ENCODE results near the gene GP9. TPM values are rescaled to one million over a fixed set of nuclear protein-coding genes. Genes with fewer than 3 reads are reported as not detected.
"Not testable (repeated sequence)": the region's sequence is repeated elsewhere in the genome, so short reads cannot be mapped to it uniquely, and the experiment has no call there.

Gene GP9
- total RNA-seq, 1 donor from 2014 or later = not detected

- Mint-ChIP-seq H3K4me3 (ENCODE audit: unreplicated experiment) (no peak overlapping the region), H3K27ac (ENCODE audit: unreplicated experiment) (no peak overlapping the region), H3K36me3 (ENCODE audit: unreplicated experiment) (peaks cover 8% of the 10 kb centered on the region), H3K9me3 (ENCODE audit: unreplicated experiment) (no peaks in the 10 kb centered on the region), H3K27me3 (ENCODE audit: unreplicated experiment) (no peaks in the 10 kb centered on the region), H3K4me1 (ENCODE audit: unreplicated experiment) (no peaks in the 10 kb centered on the region)
- no peak for TF ChIP-seq CTCF (IDR thresholded peaks at IDR 0.05)
- DNase-seq (ENCODE audit: extremely low spot score, unreplicated experiment) = no peak
These were observed 45.7 kb downstream of the GP9 start for GRCh38 chr3:129106320-129106719.

- Mint-ChIP-seq H3K9me3 (ENCODE audit: unreplicated experiment) (no peaks in the 10 kb centered on the region), H3K4me3 (ENCODE audit: unreplicated experiment) (no peak overlapping the region)
- TF ChIP-seq CTCF (IDR thresholded peaks at IDR 0.05) = no peak
These were observed 46.4 kb downstream of the GP9 start for GRCh38 chr3:129106866-129107565.

GRCh38 chr3:129107793-129108192 is 47.2 kb downstream of the GP9 start:
- TF ChIP-seq CTCF (IDR thresholded peaks at IDR 0.05) = no peak
- no peak for DNase-seq (ENCODE audit: extremely low spot score, unreplicated experiment)
- no peaks in the 10 kb centered on the region for H3K27me3 Mint-ChIP-seq (ENCODE audit: unreplicated experiment)
- no peaks in the 10 kb centered on the region for H3K4me1 Mint-ChIP-seq (ENCODE audit: unreplicated experiment)
- H3K27ac Mint-ChIP-seq (ENCODE audit: unreplicated experiment) = no peak overlapping the region
- H3K36me3 Mint-ChIP-seq (ENCODE audit: unreplicated experiment) = peaks cover 6% of the 10 kb centered on the region
- H3K9me3 Mint-ChIP-seq (ENCODE audit: unreplicated experiment) = no peaks in the 10 kb centered on the region
- no peak overlapping the region for H3K4me3 Mint-ChIP-seq (ENCODE audit: unreplicated experiment)

More at GRCh38 chr3:129106866-129107565, 46.4 kb downstream of the GP9 start:
- DNase-seq (ENCODE audit: extremely low spot score, unreplicated experiment) = no peak
- no peak overlapping the region for H3K27ac Mint-ChIP-seq (ENCODE audit: unreplicated experiment)
- no peaks in the 10 kb centered on the region for H3K27me3 Mint-ChIP-seq (ENCODE audit: unreplicated experiment)
- H3K4me1 Mint-ChIP-seq (ENCODE audit: unreplicated experiment) = no peaks in the 10 kb centered on the region
- peaks cover 6% of the 10 kb centered on the region for H3K36me3 Mint-ChIP-seq (ENCODE audit: unreplicated experiment)

GRCh38 chr3:129111076-129111780 is 50.6 kb downstream of the GP9 start:
- not testable (repeated sequence) for DNase-seq (ENCODE audit: extremely low spot score, unreplicated experiment); H3K27ac Mint-ChIP-seq (ENCODE audit: unreplicated experiment); H3K27me3 Mint-ChIP-seq (ENCODE audit: unreplicated experiment); H3K4me1 Mint-ChIP-seq (ENCODE audit: unreplicated experiment); H3K36me3 Mint-ChIP-seq (ENCODE audit: unreplicated experiment); H3K9me3 Mint-ChIP-seq (ENCODE audit: unreplicated experiment); H3K4me3 Mint-ChIP-seq (ENCODE audit: unreplicated experiment)

Other genes with a start within 250 kb of the GP9 start
- gene ACAD9, start 181.2 kb upstream of the GP9 start, total RNA-seq = 45.4 and 50.8 TPM in 2 replicates
- 0.18 TPM in 1 of 2 replicates, not detected in the other for gene CFAP92, start 66.7 kb upstream of the GP9 start, total RNA-seq
- gene EFCC1, start 59.5 kb upstream of the GP9 start, total RNA-seq = 0.13 TPM in 1 of 2 replicates, not detected in the other
- gene RAB43, start 61.0 kb downstream of the GP9 start, total RNA-seq = 16.7 and 23.2 TPM in 2 replicates
- gene ISY1, start 100.3 kb downstream of the GP9 start, total RNA-seq = 42.2 and 42.6 TPM in 2 replicates
- gene CNBP, start 123.1 kb downstream of the GP9 start, total RNA-seq = 199 and 203 TPM in 2 replicates
- 249 and 258 TPM in 2 replicates for gene COPG1, start 188.8 kb downstream of the GP9 start, total RNA-seq
- 24.7 and 25.8 TPM in 2 replicates for gene HMCES, start 218.1 kb downstream of the GP9 start, total RNA-seq